Tibial nerve (tissue), 4 donors: ENCODE data around the gene TRIM39. TPM values are rescaled to one million over a fixed set of nuclear protein-coding genes. Genes with fewer than 3 reads are reported as not detected.

Source experiments
- DNase-seq, 2 donors: peaks; one replicate each; pipeline ENCODE4 v3.0.0-alpha.2; 2019; ENCODE audit warnings: low spot score in 2 of 2
- H3K27ac ChIP-seq, 4 donors: fragments of 200-600 bp; sonication (generic) in 3 of 4; one replicate each; pipeline ENCODE4 v1.5.1; 2017 to 2019; ENCODE audit warnings: mild to moderate bottlenecking in 1 of 4
- H3K27me3 ChIP-seq, 2 donors: fragments of 200-600 bp; sonication (generic) in 1 of 2; one replicate each; pipeline versions ENCODE4 v1.5.1 to v1.6.0; 2017 to 2019
- H3K36me3 ChIP-seq, 3 donors: fragments of 200-600 bp; sonication (generic); one replicate each; pipeline ENCODE4 v1.5.1; 2018 to 2019
- H3K4me1 ChIP-seq, 4 donors: fragments of 200-600 bp; sonication (generic) in 3 of 4; one replicate each; pipeline ENCODE4 v1.5.1; 2017 to 2019
- H3K4me3 ChIP-seq, 4 donors: fragments of 200-600 bp; sonication (generic) in 3 of 4; one replicate each; pipeline ENCODE4 v1.5.1; 2017 to 2019; ENCODE audit warnings: mild to moderate bottlenecking in 1 of 4, moderate library complexity in 1 of 4
- H3K9me3 ChIP-seq, 4 donors: fragments of 200-600 bp; sonication (generic) in 3 of 4; one replicate each; pipeline ENCODE4 v1.5.1; 2017 to 2019
- CTCF ChIP-seq, 5 experiments: fragments of 200-600 bp in 3 of 5; fragments of 450-650 bp in 2 of 5; sonication (generic) in 3 of 5; IDR thresholded peaks; one replicate each; pipeline ENCODE4 v1.5.1; 2016 to 2019; ENCODE audit warnings: antibody characterized with exemption in 5 of 5, mild to moderate bottlenecking in 3 of 5, moderate library complexity in 2 of 5
- EP300 ChIP-seq, 2 donors: sonication (generic); formaldehyde crosslinking; IDR thresholded peaks; one replicate each; pipeline ENCODE4 v1.6.1; 2017; ENCODE audit warnings: antibody characterized with exemption in 2 of 2, mild to moderate bottlenecking in 1 of 2
- POLR2A ChIP-seq, 2 donors: fragments of 450-650 bp; IDR thresholded peaks; one replicate each; pipeline ENCODE4 v1.6.1; 2017; ENCODE audit warnings: antibody characterized with exemption in 2 of 2, mild to moderate bottlenecking in 2 of 2, moderate library complexity in 2 of 2
- WGBS, 2 donors: methylation state at CpG; one replicate each; pipeline ENCODE4 v1.1.5; 2018; 5-methylcytosine and 5-hydroxymethylcytosine counted together
- total RNA-seq, 4 donors: library from RNA; depleted of rRNA; stranded (reverse); fragments of >200 nt; gene quantifications; one replicate each; pipeline ENCODE4 v1.1.0, GENCODE V29; 2016

Gene TRIM39
- total RNA-seq, 4 donors from 2014 or later = 8.1 to 22.2 (median 13.9) TPM

GRCh38 chr6:30334075-30334783, 7.5 kb downstream of the TRIM39 start:
- Histone ChIP-seq H3K4me3 (no peak overlapping the region), H3K9me3 (no peaks in the 10 kb centered on the region), H3K4me1 (no peaks in the 10 kb centered on the region), H3K27me3 (no peaks in the 10 kb centered on the region), H3K27ac (no peak overlapping the region), H3K36me3 (peaks cover 0 to 99% (median 12%) of the 10 kb centered on the region in 3 donors)
- 84 to 91% methylated on average over 2 of the region's 2 CpGs for WGBS, 2 donors
- TF ChIP-seq EP300 (IDR thresholded peaks at IDR 0.05) = no peak
- no peak for TF ChIP-seq CTCF (IDR thresholded peaks at IDR 0.05)
- TF ChIP-seq POLR2A (IDR thresholded peaks at IDR 0.05) = no peak
- no peak for DNase-seq

GRCh38 chr6:30340589-30341054, 13.9 kb downstream of the TRIM39 start:
- H3K27ac ChIP-seq = no peak overlapping the region
- 90 to 94% methylated on average over 6 of the region's 6 CpGs for WGBS, 2 donors
- no peaks in the 10 kb centered on the region for H3K9me3 ChIP-seq
- no peak for TF ChIP-seq POLR2A (IDR thresholded peaks at IDR 0.05)
- TF ChIP-seq CTCF (IDR thresholded peaks at IDR 0.05) = no peak
- no peak for TF ChIP-seq EP300 (IDR thresholded peaks at IDR 0.05)
- peaks cover 0 to 7% (median under 1%) of the 10 kb centered on the region in 4 donors for H3K4me1 ChIP-seq
- H3K36me3 ChIP-seq = peaks cover 0 to 72% (median 0%) of the 10 kb centered on the region in 3 donors
- no peak for DNase-seq
- H3K4me3 ChIP-seq = no peak overlapping the region
- no peaks in the 10 kb centered on the region for H3K27me3 ChIP-seq

- TF ChIP-seq POLR2A (IDR thresholded peaks at IDR 0.05) = no peak
- TF ChIP-seq EP300 (IDR thresholded peaks at IDR 0.05) = no peak
- WGBS, 2 donors = 91 to 94% methylated on average over 3 of the region's 3 CpGs
- Histone ChIP-seq H3K36me3 (peaks cover 0 to 67% (median 0%) of the 10 kb centered on the region in 3 donors), H3K4me1 (peaks cover 0 to 13% (median 5%) of the 10 kb centered on the region in 4 donors), H3K4me3 (no peak overlapping the region), H3K27ac (no peak overlapping the region), H3K9me3 (no peaks in the 10 kb centered on the region), H3K27me3 (no peaks in the 10 kb centered on the region)
- no peak for DNase-seq
Measured at GRCh38 chr6:30341218-30341617, 14.5 kb downstream of the TRIM39 start.

- H3K4me1 ChIP-seq = peaks cover 0 to 15% (median 5%) of the 10 kb centered on the region in 4 donors
- no peaks in the 10 kb centered on the region for H3K9me3 ChIP-seq
- peaks cover 0 to 67% (median 0%) of the 10 kb centered on the region in 3 donors for H3K36me3 ChIP-seq
- TF ChIP-seq EP300 (IDR thresholded peaks at IDR 0.05) (no peak), CTCF (IDR thresholded peaks at IDR 0.05) (no peak), POLR2A (IDR thresholded peaks at IDR 0.05) (no peak)
- no peak for DNase-seq
- no peak overlapping the region for H3K4me3 ChIP-seq
- WGBS, 2 donors = 90 to 94% methylated on average over 14 to 16 of the region's 16 CpGs
- H3K27ac ChIP-seq = no peak overlapping the region
- no peaks in the 10 kb centered on the region for H3K27me3 ChIP-seq
Measured at GRCh38 chr6:30341728-30342127, 15.0 kb downstream of the TRIM39 start.

- WGBS, 2 donors = 68% methylated on average over 4 of the region's 4 CpGs
- DNase-seq = no peak
- Histone ChIP-seq H3K36me3 (peaks cover 0 to 52% (median 0%) of the 10 kb centered on the region in 3 donors), H3K4me1 (peaks cover 0 to 15% (median 5%) of the 10 kb centered on the region in 4 donors), H3K4me3 (peak overlapping the region in 2 of 4 donors; percentile 64 to 94), H3K9me3 (no peaks in the 10 kb centered on the region), H3K27ac (peak overlapping the region in 2 of 4 donors; percentile 23 to 94), H3K27me3 (no peaks in the 10 kb centered on the region)
- TF ChIP-seq CTCF (IDR thresholded peaks at IDR 0.05) = no peak
- no peak for TF ChIP-seq EP300 (IDR thresholded peaks at IDR 0.05)
- TF ChIP-seq POLR2A (IDR thresholded peaks at IDR 0.05) = no peak
Measured at GRCh38 chr6:30344191-30344867, 17.6 kb downstream of the TRIM39 start.
